ENCODE measurements around the gene NUTM2E.
"Not testable (repeated sequence)": the region's sequence is repeated elsewhere in the genome, so short reads cannot be mapped to it uniquely, and the experiment has no call there.

Gene NUTM2E

GRCh38 chr10:79826496-79827215, at the start of gene NUTM2E:
NUTM2E (plus strand) TSS chr10:79826739; CDS start chr10:79841741, 15,002 bp downstream.
- Histone ChIP-seq H3K4me3 (peak within 1 kb of the TSS; percentile 43 to 59 (median 51)), H3K27ac (peak within 1 kb of the TSS; percentile 46 to 93 (median 87))

DNA sequence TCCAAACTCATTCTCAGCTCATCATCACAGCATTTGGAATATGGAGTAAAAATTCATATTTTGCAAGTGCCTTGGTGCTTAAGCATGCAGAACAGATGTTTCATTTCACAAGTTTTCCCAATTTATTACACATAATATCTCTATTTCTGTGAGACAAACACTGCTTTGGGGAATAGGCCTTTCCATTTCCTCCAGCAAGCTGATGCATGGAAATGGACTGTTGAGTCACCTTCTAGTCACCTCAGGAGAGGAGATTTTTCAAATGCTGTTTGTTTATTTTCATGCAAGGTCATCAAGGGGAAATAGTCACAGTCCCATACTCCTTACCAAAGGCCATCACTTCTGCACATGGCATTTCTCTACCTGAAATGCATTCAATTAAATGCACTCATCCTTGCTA, 48.5 kb upstream of the NUTM2E start:
- not testable (repeated sequence) for H3K4me3 ChIP-seq, H3K27ac ChIP-seq

GRCh38 chr10:79779310-79779938, 47.1 kb upstream of the NUTM2E start:
- H3K27ac ChIP-seq, H3K4me3 ChIP-seq: not testable (repeated sequence)

DNA sequence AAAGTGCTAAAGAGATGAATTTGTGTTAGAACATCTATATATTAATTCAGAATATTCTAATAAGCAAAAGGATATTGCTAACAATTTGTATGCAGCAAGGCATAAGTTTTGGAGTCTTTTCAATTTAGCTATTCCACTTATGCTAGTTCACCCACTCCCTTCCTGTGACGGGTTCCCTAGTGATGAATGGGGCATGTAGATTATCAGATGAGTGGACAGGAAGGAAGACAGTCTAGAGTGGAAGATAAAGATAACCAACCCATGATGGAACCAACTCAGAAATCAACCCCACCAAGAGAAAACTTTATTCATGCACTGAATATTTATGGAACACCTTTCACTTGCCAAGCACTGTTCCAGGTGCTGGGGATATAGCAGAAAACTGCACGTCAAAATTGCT, 46.5 kb upstream of the NUTM2E start:
- not testable (repeated sequence) for H3K27ac ChIP-seq, H3K4me3 ChIP-seq

DNA sequence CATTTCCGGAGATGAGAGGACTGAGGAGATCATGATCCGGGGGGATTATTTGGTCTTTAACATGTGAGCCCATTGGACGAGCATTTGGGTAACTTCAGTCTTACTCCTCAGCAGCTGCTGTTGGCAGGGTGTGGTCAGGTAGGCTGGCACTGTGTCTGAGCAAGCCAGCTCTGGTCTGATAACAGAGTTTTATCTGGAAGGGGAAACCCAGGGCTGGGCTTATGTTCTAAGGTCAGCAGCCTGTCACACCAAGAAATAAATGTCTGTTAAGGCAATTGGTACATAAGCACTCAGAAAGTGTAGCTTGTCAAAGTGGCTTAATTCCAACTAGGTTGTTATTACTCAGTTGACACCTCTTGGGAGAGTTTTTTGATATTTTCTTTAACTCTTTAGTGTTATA, 45.0 kb upstream of the NUTM2E start:
- not testable (repeated sequence) for H3K27ac ChIP-seq

DNA sequence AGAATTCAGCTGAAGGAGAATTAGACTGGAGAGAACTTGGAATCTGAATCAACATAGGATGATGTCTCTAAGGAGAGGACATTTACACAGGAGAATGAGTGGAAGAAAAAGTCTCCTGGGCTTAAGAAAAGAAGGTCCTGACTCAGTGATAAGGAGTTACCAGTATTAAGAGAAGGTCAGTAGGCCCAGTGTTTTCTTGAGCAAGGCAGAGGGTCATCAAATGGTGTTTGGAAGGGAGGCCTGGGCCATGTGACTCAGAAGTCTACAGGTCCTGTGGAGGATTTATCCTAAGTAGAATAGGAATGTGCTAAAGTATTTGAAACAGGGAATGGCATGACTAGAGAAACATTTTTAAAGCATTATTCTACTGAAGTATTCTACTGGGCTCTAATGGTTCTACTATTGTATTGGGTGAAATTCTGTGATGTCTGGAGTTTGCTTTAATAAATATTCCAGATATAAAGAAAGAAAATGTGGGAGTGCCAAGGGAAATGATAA, 39.0 kb upstream of the NUTM2E start:
- H3K27ac ChIP-seq, H3K4me3 ChIP-seq: not testable (repeated sequence)

More for the DNA sequence above, 45.0 kb upstream of the NUTM2E start:
- not testable (repeated sequence) for H3K4me3 ChIP-seq

DNA sequence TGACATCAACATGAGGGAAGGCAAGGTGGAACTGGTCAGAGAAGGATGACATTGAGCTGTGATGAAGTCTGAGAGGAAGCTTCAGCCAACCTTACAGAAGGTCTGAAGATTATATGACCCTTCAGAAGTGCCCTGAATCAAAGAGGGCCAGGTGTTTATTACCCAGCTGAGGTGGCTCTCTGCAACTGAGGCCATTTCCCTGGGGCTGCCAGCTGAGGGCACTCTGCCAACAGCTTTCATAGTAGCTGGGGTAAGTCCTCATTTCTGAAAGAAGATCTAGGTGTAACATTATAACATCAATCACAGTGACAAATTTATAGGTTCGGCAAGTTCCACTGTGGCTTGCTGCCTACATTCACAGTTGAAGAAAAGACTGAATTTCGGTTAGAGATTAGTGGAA, 37.2 kb upstream of the NUTM2E start:
- not testable (repeated sequence) for H3K4me3 ChIP-seq, H3K27ac ChIP-seq

GRCh38 chr10:79791906-79792517, 34.5 kb upstream of the NUTM2E start:
- H3K27ac ChIP-seq, H3K4me3 ChIP-seq: not testable (repeated sequence)

- not testable (repeated sequence) for H3K27ac ChIP-seq, H3K4me3 ChIP-seq
Measured at GRCh38 chr10:79799337-79799736, 27.2 kb upstream of the NUTM2E start.

- H3K4me3 ChIP-seq, H3K27ac ChIP-seq: not testable (repeated sequence)
Measured at GRCh38 chr10:79805857-79806256, 20.7 kb upstream of the NUTM2E start.

GRCh38 chr10:79811895-79812294, 14.6 kb upstream of the NUTM2E start:
- not testable (repeated sequence) for H3K4me3 ChIP-seq, H3K27ac ChIP-seq

DNA sequence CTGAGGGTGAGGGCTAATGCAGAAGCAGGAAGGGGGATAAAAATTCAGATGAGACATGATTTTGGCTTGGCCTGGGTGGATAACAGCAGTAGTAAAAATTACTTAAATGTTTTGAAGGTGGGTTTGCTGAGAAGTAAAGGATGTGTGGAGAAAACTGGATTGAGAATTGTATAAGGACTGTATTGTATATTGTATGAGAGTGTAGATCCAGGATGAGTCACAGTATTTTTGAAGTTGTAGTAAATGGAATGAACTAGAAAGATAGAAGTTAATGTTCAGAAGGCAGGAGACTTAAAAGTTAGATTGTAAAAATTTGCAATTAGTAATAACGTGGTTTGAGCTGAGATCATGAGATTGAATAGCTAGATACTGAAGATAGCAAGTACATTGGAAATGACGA, 10.2 kb upstream of the NUTM2E start:
- H3K27ac ChIP-seq, H3K4me3 ChIP-seq: not testable (repeated sequence)

DNA sequence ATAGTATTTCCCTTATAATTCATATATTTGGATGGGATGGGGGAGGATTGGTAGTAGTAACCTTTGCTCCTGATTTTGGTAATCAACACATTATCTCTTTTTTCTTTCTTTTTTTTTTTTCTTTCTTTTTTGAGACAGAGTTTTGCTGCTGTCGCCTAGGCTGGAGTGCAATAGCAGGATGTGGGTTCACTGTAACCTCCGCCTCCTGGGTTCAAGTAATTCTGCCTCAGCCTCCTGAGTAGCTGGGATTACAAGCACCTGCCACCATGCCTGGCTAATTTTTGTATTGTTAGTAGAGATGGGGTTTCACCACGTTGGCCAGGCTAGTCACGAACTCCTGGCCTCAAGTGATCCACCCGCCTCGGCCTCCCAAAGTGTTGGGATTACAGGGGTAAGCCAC, 3.2 kb upstream of the NUTM2E start:
- not testable (repeated sequence) for H3K4me3 ChIP-seq, H3K27ac ChIP-seq

DNA sequence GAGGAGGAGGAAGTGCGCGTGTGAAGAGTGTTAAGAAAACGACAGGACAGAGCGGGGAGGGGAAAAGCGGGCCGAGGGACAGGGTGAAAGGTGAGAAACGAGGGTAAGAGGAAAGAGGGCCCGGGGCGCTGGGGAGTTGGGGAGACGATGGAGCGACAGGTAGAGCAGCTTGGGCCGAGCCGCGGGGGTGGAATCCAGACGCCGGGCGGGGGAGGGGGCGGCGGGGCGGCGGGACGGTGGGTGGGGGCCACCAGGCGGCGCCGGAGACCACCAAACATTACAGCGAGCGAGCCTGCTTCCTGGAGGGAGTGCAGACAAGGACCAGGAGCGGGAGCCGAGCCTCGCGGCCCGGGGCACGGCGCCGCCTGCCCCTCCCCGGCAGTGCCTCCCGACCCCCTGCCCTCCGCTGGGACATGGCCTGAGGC, 940 bp upstream of the NUTM2E start:
- Histone ChIP-seq H3K27ac (peak overlapping the region in 19 of 21 experiments; percentile 55 to 93 (median 87)), H3K4me3 (peak overlapping the region; percentile 43 to 59 (median 51))

DNA sequence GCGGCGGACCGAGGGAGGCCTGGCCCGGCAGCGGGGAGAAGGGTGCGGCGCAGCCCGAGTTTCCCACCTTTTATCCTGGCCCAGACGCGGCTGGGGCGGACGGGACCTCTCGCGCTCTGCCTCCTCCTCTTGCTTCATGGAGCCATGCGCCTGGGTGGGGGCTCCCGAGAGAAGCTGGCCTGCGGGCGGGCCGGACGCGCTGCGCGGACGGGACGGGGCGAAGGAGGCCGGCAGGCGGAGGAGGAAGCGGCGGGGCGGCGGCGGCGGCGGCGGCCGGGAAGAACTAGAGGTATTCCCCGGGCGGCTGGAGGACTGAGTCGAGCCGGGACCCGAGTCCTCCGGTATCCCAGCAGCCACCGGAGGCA, 426 bp upstream of the NUTM2E start:
- peak overlapping the region; percentile 43 to 59 (median 51) for H3K4me3 ChIP-seq
- peak overlapping the region; percentile 46 to 93 (median 87) for H3K27ac ChIP-seq

DNA sequence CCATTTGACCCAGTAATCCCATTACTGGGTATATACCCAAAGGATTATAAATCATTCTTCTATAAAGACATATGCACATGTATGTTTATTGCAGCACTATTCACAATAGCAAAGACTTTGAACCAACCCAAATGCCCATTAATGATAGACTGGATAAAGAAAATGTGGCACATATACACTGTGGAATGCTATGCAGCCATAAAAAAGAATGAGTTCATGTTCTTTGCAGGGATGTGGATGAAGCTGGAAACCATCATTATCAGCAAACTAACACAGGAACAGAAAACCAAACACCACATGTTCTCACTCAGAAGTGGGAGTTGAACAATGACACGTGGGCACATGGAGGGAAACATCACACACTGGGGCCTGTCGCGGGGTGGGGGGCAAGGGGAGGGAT, 7.3 kb downstream of the NUTM2E start:
- not testable (repeated sequence) for H3K27ac ChIP-seq, H3K4me3 ChIP-seq

DNA sequence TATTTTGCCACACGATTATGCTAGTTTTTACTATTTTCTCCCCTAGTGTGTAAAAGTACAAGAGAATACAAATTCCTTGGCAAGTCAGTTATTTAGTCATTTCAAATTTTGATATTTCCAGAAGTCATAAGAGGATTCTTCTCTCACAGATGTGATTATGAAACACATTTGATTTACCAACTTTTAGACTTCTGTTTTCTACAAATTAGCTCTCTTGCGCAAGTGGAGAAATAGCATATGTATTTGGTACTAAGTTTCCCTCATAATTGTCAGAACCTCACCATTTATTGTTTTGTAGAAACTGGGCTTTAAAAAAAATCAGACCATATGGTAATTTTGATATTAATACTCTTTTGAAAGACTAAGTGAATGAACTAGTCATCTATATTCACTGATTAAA, 9.4 kb downstream of the NUTM2E start:
- H3K27ac ChIP-seq, H3K4me3 ChIP-seq: not testable (repeated sequence)

DNA sequence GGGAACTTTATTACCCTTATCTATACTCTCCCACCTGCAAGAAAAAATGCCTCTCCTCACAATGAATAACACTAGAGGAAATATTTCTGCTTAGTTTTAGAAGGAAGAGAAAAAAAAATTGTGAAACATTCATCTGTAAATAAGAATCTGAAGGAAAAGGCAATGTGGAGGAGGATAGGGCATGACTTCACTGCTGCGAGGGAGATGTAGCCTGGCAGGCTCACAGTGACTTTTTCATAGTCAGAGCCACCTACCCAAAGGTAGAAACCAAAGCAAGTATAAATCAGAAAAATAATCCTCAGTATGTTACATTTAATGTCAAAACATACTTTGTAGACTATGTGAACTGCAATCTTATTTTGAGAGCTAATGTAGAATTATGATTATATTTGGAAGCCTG, 10.4 kb downstream of the NUTM2E start:
- H3K4me3 ChIP-seq, H3K27ac ChIP-seq: not testable (repeated sequence)

- H3K4me3 ChIP-seq, H3K27ac ChIP-seq: not testable (repeated sequence)
Measured at GRCh38 chr10:79838441-79838840, 11.9 kb downstream of the NUTM2E start.

DNA sequence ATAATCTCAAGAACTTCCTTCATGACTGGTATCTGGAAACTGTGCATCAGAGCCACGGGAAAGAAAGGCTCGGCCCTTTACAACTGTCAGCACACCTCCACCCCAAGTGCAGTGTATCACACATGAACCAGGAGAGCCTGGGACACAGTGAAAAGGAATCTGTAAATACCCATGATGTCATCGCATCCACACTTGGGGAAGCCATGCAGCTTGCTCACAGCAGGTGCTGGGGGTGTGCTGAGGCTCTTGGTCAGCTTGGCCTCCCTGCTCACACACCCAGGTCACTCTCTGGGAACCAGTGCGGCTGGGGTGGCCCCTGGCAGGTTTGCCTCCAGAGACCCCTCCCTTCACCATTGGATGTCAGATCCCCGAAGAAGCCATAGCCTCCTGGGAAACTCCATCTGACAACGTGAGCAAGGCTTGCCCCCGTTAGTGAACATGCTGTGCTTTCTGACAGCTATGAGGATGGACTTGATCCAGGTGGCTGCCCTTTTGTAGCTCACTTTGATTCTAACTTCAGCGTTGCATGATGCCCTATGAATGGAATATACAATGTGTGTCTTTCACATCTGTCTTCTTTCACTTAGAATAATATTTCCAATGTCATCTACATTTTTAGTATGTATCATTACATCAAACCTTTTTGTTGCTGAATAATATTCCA, 26.8 kb downstream of the NUTM2E start:
- not testable (repeated sequence) for H3K4me3 ChIP-seq, H3K27ac ChIP-seq
